ENCODE results near the gene LITAFD. TPM values are rescaled to one million over a fixed set of nuclear protein-coding genes. Genes with fewer than 3 reads are reported as not detected.
A peak's percentile ranks its signal among the peaks of the same experiment; 100 is the strongest.

Gene LITAFD
- polyA plus RNA-seq, 1 experiment: not detected

- DNase-seq (ENCODE audit: low read depth): no peak
- no peak overlapping the region for H3K4me3 ChIP-seq (ENCODE audit: low read depth, low read length)
- POLR2A ChIA-PET: no interaction called here
- no peaks in the 10 kb centered on the region for H3K27me3 ChIP-seq (ENCODE audit: control insufficient read depth, insufficient read depth, low read length)
- CTCF ChIA-PET: interaction anchor here (0.6 to 4.3 kb wide), 5 partner anchors 12 to 131 kb away, joined by 3 to 24 read pairs (median 3); no protein-coding TSS in a partner anchor
- H3K36me3 ChIP-seq (ENCODE audit: control insufficient read depth, insufficient read depth, low read length): no peaks in the 10 kb centered on the region
- TF ChIP-seq CTCF (IDR thresholded peaks at IDR 0.05; ENCODE audit: insufficient read depth, low read depth, low read length): no peak
Measured at GRCh38 chr16:8877894-8878522, 4.1 kb upstream of the LITAFD start.

DNA sequence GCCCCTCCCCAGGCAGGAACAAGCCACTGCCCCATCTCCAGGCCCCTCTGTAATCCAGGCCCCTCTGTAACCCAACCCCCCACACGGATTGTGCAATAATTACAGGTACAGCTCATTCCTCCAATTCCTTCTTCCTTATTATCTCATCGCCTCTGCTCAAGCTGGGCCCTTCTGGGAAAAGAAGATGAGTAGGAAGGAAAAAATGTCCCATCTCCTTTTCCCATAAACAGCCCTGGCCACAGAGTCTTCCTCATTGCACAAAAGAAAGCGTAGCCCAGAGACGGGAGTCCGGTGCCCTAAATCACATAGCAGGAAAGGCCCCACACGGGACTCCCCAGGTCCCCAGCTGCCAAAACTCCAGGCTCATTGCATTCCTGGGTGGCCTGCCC is 3.6 kb upstream of the LITAFD start:
- ChIA-PET POLR2A (no interaction called here), CTCF (interaction anchor here (0.6 to 4.3 kb wide), 5 partner anchors 12 to 130 kb away, joined by 3 to 24 read pairs (median 3); no protein-coding TSS in a partner anchor)
- Histone ChIP-seq H3K4me3 (ENCODE audit: low read depth, low read length) (no peak overlapping the region), H3K36me3 (ENCODE audit: control insufficient read depth, insufficient read depth, low read length) (no peaks in the 10 kb centered on the region), H3K27me3 (ENCODE audit: control insufficient read depth, insufficient read depth, low read length) (no peaks in the 10 kb centered on the region)
- peak; percentile 53 for DNase-seq (ENCODE audit: low read depth)
- no peak for TF ChIP-seq CTCF (IDR thresholded peaks at IDR 0.05; ENCODE audit: insufficient read depth, low read depth, low read length)

GRCh38 chr16:8880839-8881510 is 1.2 kb upstream of the LITAFD start:
- CTCF ChIA-PET: interaction anchor here (0.7 to 4.3 kb wide), 26 partner anchors 10 to 311 kb away, joined by 3 to 25 read pairs (median 5); partner anchors contain the start of genes CARHSP1, PMM2 and TMEM186
- POLR2A ChIA-PET: no interaction called here
- Histone ChIP-seq H3K36me3 (ENCODE audit: control insufficient read depth, insufficient read depth, low read length) (no peaks in the 10 kb centered on the region), H3K4me3 (ENCODE audit: low read depth, low read length) (no peak overlapping the region), H3K27me3 (ENCODE audit: control insufficient read depth, insufficient read depth, low read length) (no peaks in the 10 kb centered on the region)
- DNase-seq (ENCODE audit: low read depth): no peak
- no peak for TF ChIP-seq CTCF (IDR thresholded peaks at IDR 0.05; ENCODE audit: insufficient read depth, low read depth, low read length)

- no peaks in the 10 kb centered on the region for H3K27me3 ChIP-seq (ENCODE audit: control insufficient read depth, insufficient read depth, low read length)
- DNase-seq (ENCODE audit: low read depth): no peak
- no peak overlapping the region for H3K4me3 ChIP-seq (ENCODE audit: low read depth, low read length)
- POLR2A ChIA-PET: no interaction called here
- CTCF ChIA-PET: interaction anchor here (0.5 to 3.5 kb wide), 4 partner anchors 10 to 222 kb away, joined by 4 to 25 read pairs (median 10); no protein-coding TSS in a partner anchor
- H3K36me3 ChIP-seq (ENCODE audit: control insufficient read depth, insufficient read depth, low read length): no peaks in the 10 kb centered on the region
- no peak for TF ChIP-seq CTCF (IDR thresholded peaks at IDR 0.05; ENCODE audit: insufficient read depth, low read depth, low read length)
Measured at GRCh38 chr16:8882725-8883377, 700 bp downstream of the LITAFD start.
